B cell (primary cell): ENCODE results near the gene HAT1.

Experiments used
- EZH2 ChIP-seq: IDR thresholded peaks from 2 replicates; pipeline ENCODE4 v1.6.1; 2012; ENCODE audit warnings: borderline replicate concordance, low read depth, mild to moderate bottlenecking, moderate library complexity, low read length; ENCODE audit not compliant: insufficient read depth, poor library complexity, severe bottlenecking
- TF ChIP-seq, protein P1 (sequence below): fragments of 200-600 bp; IDR thresholded peaks from one replicate; pipeline ENCODE4 v1.8.0; 2022; ENCODE audit warnings: antibody characterized with exemption, mild to moderate bottlenecking

- TF ChIP-seq, protein P1, sequence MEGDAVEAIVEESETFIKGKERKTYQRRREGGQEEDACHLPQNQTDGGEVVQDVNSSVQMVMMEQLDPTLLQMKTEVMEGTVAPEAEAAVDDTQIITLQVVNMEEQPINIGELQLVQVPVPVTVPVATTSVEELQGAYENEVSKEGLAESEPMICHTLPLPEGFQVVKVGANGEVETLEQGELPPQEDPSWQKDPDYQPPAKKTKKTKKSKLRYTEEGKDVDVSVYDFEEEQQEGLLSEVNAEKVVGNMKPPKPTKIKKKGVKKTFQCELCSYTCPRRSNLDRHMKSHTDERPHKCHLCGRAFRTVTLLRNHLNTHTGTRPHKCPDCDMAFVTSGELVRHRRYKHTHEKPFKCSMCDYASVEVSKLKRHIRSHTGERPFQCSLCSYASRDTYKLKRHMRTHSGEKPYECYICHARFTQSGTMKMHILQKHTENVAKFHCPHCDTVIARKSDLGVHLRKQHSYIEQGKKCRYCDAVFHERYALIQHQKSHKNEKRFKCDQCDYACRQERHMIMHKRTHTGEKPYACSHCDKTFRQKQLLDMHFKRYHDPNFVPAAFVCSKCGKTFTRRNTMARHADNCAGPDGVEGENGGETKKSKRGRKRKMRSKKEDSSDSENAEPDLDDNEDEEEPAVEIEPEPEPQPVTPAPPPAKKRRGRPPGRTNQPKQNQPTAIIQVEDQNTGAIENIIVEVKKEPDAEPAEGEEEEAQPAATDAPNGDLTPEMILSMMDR, result no peak
- no peak for TF ChIP-seq EZH2
Measured at GRCh38 chr2:171930385-171930784, 8.1 kb downstream of the HAT1 start.
